GM21529 (cell line): ENCODE data around the gene MEGF8.

Source experiments
- ATAC-seq: cut with Tn5 transposase; IDR thresholded peaks from one replicate; pipeline ENCODE4 v1.9.1; 2021; ENCODE audit not compliant: unreplicated experiment

MEGF8 gene

GRCh38 chr19:42306646-42307045, 18.8 kb upstream of the MEGF8 start:
- ATAC-seq, result no peak

- no peak for ATAC-seq
Measured at GRCh38 chr19:42309686-42310085, 15.7 kb upstream of the MEGF8 start.

DNA sequence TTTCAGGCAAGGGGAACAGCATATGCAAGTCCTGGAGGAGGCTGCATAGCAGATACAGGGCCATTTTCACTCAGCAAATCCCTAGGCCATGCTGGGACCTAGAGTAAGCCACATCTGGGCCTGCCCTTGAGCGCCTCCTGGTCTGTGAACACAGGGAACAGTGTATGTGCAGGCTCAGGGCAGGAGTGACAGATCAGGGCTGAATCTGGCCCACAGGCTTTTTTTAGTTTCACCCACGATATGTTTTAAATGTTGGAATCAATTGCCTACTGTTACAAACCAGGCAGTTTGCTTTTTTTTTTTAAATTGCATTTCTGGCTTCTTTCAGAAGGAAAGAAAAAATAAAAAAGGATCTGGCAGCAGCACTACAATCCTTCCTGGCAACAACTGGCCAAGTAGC, 13.8 kb upstream of the MEGF8 start:
- no peak for ATAC-seq

DNA sequence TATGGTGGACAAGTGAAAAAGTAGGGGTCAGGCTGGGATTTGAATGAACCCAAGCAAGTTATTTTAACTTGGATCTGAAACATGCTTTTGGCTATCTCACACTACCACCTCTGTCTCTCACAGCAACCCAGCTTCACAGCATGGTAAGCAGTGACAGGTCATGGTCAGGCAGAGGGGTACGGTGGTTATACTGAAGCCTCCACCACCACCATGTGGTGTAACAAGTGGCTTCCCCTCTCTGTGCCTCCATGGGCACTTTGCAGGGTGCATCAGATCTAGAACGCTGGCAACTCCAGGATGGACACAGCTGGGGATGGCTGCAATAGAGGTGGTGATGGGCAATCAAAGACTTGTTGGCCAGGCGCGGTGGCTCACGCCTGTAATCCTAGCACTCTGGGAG, 13.1 kb upstream of the MEGF8 start:
- no peak for ATAC-seq

- no peak for ATAC-seq
Measured at GRCh38 chr19:42313096-42313839, 12.2 kb upstream of the MEGF8 start, which contains the start of gene TMEM145. TSS of gene TMEM145 (plus strand) at chr19:42313309. CDS start at chr19:42313377, 68 bp downstream.

DNA sequence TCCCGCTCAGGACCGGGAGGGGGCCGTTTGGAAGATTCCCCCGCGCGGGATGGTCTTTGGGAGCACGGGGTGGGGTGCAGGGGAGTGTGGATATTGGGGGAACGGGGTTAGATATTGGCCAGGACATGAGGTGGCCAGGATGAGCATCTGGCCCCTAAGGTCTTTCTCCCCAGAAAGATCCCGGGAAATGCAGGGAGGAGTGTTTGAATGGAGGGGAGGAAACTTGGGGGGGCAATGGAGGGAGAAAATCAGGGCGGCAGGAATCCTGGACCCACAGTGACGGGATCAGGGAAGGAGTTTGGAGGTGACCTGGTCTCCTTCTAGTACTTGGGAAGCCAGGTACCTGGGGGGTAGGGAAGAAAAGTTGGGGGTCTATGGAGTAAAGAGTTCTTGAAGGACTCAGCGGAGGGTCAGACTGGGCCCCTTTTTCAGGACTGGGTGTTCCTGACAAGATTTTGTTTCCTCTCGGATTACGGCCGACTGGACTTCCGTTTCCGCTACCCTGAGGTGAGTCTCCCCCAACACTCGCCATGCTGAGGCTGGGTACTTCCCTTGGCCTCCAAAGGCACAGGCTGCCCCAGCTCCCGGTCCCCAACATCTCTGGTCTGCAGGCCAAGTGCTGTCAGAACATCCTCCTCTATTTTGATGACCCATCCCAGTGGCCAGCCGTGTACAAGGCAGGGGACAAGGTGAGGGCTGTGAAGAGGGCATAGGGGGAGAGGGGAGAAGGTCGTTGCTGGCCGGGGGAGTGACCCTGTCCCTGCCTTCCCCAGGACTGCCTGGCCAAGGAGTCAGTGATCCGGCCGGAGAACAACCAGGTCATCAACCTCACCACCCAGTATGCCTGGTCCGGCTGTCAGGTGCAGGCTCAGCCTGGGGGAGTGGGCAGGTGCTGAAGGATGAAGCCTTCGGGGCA, 11.3 kb upstream of the MEGF8 start:
- ATAC-seq, result no peak

GRCh38 chr19:42315024-42315423, 10.4 kb upstream of the MEGF8 start:
- ATAC-seq, result no peak

- no peak for ATAC-seq
Measured at GRCh38 chr19:42316223-42317211, 8.9 kb upstream of the MEGF8 start.

GRCh38 chr19:42317535-42317934, 7.9 kb upstream of the MEGF8 start:
- ATAC-seq, result no peak

DNA sequence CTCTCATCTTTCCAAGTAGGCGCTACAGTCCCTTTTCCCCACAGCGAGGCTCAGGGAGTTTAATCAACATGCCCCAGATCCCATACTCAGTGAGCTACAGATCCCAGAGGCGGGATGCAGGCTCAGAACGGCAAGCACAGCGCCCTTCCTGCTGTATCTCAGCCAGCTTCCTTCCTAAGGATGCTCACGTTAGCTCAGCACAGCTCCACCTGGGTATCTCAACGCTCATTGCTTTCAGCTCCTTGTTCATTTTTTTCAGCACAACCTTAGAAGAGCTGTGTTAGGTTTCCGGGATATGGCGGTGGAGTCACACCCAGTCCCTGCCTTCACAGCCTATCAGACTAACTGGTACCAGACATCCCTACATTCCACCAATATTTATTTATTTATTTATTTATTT, 3.1 kb upstream of the MEGF8 start:
- ATAC-seq, result no peak

GRCh38 chr19:42323473-42323851, 2.0 kb upstream of the MEGF8 start:
- ATAC-seq, result no peak

DNA sequence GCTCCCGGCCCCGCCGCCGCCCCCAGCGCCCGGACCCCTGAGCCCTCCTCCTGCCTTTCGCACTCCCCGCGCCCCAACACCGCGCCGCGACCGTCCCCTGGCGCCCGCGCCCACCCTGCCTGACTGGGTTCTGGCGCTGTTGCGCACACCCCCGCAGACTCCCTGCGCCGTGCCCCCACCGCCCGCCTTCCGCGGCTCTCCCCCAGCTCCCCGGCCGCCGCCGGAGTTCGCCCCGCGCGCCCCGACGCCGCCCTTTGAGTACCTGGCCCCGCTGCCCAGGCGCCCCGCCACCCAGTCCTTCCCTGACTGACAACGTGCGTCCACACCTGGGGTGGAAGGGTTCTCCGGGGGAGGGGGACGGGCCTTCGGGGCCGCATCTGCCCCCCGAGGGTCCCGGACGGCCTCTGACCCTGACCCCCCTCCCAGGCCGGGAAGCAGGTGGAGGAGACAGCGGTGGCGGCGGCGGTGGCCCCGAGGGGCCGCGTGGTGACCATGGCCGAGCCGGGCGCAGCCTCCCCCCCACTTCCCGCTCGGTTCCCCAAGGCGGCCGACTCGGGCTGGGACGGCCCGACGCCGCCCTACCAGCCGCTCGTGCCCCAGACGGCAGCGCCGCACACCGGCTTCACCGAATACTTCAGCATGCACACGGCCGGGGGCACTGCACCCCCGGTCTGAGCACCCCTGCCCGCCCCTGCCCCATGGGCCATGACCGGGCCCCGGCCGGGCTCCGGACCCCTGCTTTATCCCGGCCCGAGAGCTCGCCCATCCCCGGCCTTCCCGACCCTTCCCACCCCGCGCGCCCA, 1.4 kb upstream of the MEGF8 start:
- no peak for ATAC-seq

- no peak for ATAC-seq
Measured at GRCh38 chr19:42324655-42325307, 654 bp upstream of the MEGF8 start.

DNA sequence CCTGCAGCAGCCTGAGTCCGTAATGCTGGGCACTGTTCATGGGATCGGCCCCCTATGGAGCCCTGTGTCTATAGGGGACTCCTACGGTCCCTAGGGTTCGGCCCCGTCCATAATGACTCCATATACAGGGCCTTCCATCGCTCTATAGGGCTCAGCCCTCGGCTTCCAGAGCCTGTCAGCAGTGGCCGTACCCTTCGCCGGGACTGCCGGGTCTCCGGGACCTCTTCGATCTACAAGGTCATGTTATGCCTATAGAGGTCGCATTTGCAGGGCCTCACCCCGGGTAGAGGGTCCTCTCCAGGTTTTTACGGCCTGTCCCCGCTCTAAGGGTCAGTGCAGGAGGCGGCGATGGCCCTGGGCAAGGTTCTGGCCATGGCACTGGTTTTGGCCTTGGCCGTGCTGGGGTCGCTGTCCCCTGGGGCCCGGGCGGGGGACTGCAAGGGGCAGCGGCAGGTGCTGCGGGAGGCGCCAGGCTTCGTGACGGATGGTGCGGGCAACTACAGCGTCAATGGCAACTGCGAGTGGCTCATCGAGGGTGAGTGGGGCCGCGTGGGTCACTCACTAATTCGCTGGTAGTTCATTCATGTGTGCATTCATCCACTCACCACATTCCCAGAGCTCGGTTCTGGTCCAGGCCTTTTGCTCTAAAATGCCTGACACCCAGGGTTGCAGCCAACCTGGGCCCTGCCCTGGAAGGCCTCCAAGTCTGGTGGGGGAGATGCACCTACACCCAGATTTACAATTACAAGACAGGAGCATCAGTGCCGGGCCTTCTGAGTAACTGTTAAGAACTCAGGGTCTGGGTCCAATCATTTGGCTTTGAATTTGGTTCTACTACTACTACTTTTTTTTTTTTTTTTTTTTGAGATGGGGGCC, 699 bp downstream of the MEGF8 start:
- peak; percentile 19 for ATAC-seq

- no peak for ATAC-seq
Measured at GRCh38 chr19:42326969-42327368, 1.5 kb downstream of the MEGF8 start.

DNA sequence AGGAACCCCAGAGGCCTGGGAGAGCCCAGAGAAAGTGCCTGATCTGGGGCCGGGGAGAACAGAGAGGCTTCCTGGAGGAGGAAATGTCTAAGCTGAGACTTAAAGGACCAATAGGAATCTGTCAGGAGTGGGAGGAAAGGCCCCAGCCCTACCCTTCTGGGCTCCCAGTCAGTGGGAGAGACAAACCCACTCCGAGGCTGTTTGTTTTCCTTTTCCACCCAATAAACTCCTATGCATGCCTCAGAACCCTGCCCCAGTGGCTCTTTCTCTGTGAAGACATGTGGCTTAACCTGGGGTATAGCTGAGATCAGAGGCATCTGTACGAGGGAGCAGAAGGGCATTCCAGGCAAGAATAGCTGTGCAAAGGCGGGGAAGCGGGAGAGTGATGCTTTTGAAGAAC, 1.9 kb downstream of the MEGF8 start:
- ATAC-seq, result no peak

GRCh38 chr19:42328106-42328505, 2.7 kb downstream of the MEGF8 start:
- ATAC-seq, result no peak

- no peak for ATAC-seq
Measured at GRCh38 chr19:42328854-42329253, 3.4 kb downstream of the MEGF8 start.

DNA sequence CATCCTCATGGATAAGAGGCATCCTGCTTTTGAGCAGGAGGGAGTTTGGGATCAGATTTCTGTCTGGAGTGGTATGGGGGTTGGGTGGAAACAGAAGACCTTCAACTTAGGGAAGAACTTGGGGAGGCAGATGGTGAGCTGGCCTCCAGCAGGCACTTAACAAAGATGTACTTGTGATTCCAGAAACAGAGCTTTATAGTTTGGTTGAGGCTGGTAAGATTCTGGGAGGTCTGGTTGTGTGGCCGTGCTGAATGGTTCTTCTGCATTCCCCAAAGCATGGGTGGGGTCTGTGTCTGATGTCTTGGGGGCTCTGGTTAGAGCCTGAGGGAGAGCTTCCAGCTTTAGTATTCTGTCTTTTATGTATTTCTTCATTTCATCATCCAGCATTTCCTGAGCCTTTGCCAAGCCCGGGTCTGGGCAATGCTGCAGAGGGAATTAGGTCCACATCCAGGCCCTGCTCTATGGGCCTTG, 4.8 kb downstream of the MEGF8 start:
- no peak for ATAC-seq
